Measurements from ENCODE around the gene USP24.

- TF ChIP-seq POLR2A (IDR thresholded peaks at IDR 0.05): no peak
- TF ChIP-seq, protein P1, sequence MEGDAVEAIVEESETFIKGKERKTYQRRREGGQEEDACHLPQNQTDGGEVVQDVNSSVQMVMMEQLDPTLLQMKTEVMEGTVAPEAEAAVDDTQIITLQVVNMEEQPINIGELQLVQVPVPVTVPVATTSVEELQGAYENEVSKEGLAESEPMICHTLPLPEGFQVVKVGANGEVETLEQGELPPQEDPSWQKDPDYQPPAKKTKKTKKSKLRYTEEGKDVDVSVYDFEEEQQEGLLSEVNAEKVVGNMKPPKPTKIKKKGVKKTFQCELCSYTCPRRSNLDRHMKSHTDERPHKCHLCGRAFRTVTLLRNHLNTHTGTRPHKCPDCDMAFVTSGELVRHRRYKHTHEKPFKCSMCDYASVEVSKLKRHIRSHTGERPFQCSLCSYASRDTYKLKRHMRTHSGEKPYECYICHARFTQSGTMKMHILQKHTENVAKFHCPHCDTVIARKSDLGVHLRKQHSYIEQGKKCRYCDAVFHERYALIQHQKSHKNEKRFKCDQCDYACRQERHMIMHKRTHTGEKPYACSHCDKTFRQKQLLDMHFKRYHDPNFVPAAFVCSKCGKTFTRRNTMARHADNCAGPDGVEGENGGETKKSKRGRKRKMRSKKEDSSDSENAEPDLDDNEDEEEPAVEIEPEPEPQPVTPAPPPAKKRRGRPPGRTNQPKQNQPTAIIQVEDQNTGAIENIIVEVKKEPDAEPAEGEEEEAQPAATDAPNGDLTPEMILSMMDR (IDR thresholded peaks at IDR 0.05): no peak
These were observed 40.7 kb upstream of the USP24 start for GRCh38 chr1:55255901-55256300.

Measured in lower leg skin (tissue), 3 donors.